ENCODE results near the gene MEIOB. TPM values are rescaled to one million over a fixed set of nuclear protein-coding genes. Genes with fewer than 3 reads are reported as not detected.
A peak's percentile ranks its signal among the peaks of the same experiment; 100 is the strongest.

MEIOB gene
- total RNA-seq, 5 donors from 2014 or later (not counting 1 experiment from before 2014, with no cell fraction given): 0.26 TPM; not detected in 4

- Mint-ChIP-seq H3K27me3 (no peaks in the 10 kb centered on the region), H3K4me1 (peaks cover 4 to 28% (median 22%) of the 10 kb centered on the region in 3 donors), H3K9me3 (no peaks in the 10 kb centered on the region), H3K27ac (no peak overlapping the region), H3K4me3 (no peak overlapping the region), H3K36me3 (peaks cover 5% of the 10 kb centered on the region)
- 96% methylated on average over 44 of the region's 44 CpGs for WGBS (ENCODE audit: insufficient coverage)
- Histone ChIP-seq H3K9me3 (no peaks in the 10 kb centered on the region), H3K4me1 (ENCODE audit: control insufficient read depth in 1 of 2, extremely low read depth in 1 of 2, insufficient read depth in 2 of 2, low read length in 2 of 2) (peaks cover 0 to 45% of the 10 kb centered on the region in 2 experiments), H3K36me3 (ENCODE audit: control insufficient read depth in 2 of 2, extremely low read depth in 1 of 2, insufficient read depth in 1 of 2, low read length in 1 of 2) (peaks cover 22 to 54% of the 10 kb centered on the region in 2 donors), H3K27ac (ENCODE audit: low read length) (no peak overlapping the region), H3K4me3 (ENCODE audit: control insufficient read depth in 1 of 2, extremely low read depth in 1 of 2, low read length in 1 of 2) (no peak overlapping the region), H3K27me3 (replicated peaks in 1 of 2; ENCODE audit: control insufficient read depth in 2 of 2, extremely low read depth in 1 of 2, insufficient read depth in 2 of 2, low read length in 1 of 2) (no peaks in the 10 kb centered on the region)
- CTCF ChIA-PET: no interaction called here
- POLR2A ChIA-PET: no interaction called here
- ATAC-seq (replicated peaks in 1 of 4) (no peak), DNase-seq (no peak)
Observed at GRCh38 chr16:1787322-1788094, 84.5 kb downstream of the MEIOB start.

- Mint-ChIP-seq H3K4me1 (peaks cover 4 to 29% (median 22%) of the 10 kb centered on the region in 3 donors), H3K4me3 (no peak overlapping the region), H3K27me3 (no peaks in the 10 kb centered on the region), H3K27ac (no peak overlapping the region), H3K36me3 (peaks cover 5% of the 10 kb centered on the region), H3K9me3 (no peaks in the 10 kb centered on the region)
- H3K4me3 ChIP-seq (ENCODE audit: control insufficient read depth in 1 of 2, extremely low read depth in 1 of 2, low read length in 1 of 2): no peak overlapping the region
- H3K4me1 ChIP-seq (ENCODE audit: control insufficient read depth in 1 of 2, extremely low read depth in 1 of 2, insufficient read depth in 2 of 2, low read length in 2 of 2): peaks cover 0 to 45% of the 10 kb centered on the region in 2 experiments
- H3K36me3 ChIP-seq (ENCODE audit: control insufficient read depth in 2 of 2, extremely low read depth in 1 of 2, insufficient read depth in 1 of 2, low read length in 1 of 2): peaks cover 20 to 54% of the 10 kb centered on the region in 2 donors
- no peaks in the 10 kb centered on the region for H3K27me3 ChIP-seq (replicated peaks in 1 of 2; ENCODE audit: control insufficient read depth in 2 of 2, extremely low read depth in 1 of 2, insufficient read depth in 2 of 2, low read length in 1 of 2)
- whole genome bisulfite sequencing (ENCODE audit: insufficient coverage): 90% methylated on average over 6 of the region's 6 CpGs
- ATAC-seq (replicated peaks in 1 of 4) (no peak), DNase-seq (no peak)
- CTCF ChIA-PET: no interaction called here
- no peaks in the 10 kb centered on the region for H3K9me3 ChIP-seq
- no peak overlapping the region for H3K27ac ChIP-seq (ENCODE audit: low read length)
- POLR2A ChIA-PET: no interaction called here
Observed at GRCh38 chr16:1787056-1787321, 85.0 kb downstream of the MEIOB start.

GRCh38 chr16:1786242-1787055 is 85.5 kb downstream of the MEIOB start:
- H3K9me3 ChIP-seq: no peaks in the 10 kb centered on the region
- no peak for DNase-seq
- H3K36me3 Mint-ChIP-seq: peaks cover 5% of the 10 kb centered on the region
- no peaks in the 10 kb centered on the region for H3K27me3 ChIP-seq (replicated peaks in 1 of 2; ENCODE audit: control insufficient read depth in 2 of 2, extremely low read depth in 1 of 2, insufficient read depth in 2 of 2, low read length in 1 of 2)
- no peak overlapping the region for H3K27ac ChIP-seq (ENCODE audit: low read length)
- CTCF ChIA-PET: no interaction called here
- no peaks in the 10 kb centered on the region for H3K9me3 Mint-ChIP-seq
- no peaks in the 10 kb centered on the region for H3K27me3 Mint-ChIP-seq
- H3K4me1 Mint-ChIP-seq: peaks cover 9 to 34% (median 26%) of the 10 kb centered on the region in 3 donors
- no peak overlapping the region for H3K27ac Mint-ChIP-seq
- ATAC-seq (replicated peaks in 1 of 4): no peak
- WGBS (ENCODE audit: insufficient coverage): 96% methylated on average over 51 of the region's 51 CpGs
- peaks cover 20 to 54% of the 10 kb centered on the region in 2 donors for H3K36me3 ChIP-seq (ENCODE audit: control insufficient read depth in 2 of 2, extremely low read depth in 1 of 2, insufficient read depth in 1 of 2, low read length in 1 of 2)
- POLR2A ChIA-PET: no interaction called here
- peaks cover under 1 to 50% of the 10 kb centered on the region in 2 experiments for H3K4me1 ChIP-seq (ENCODE audit: control insufficient read depth in 1 of 2, extremely low read depth in 1 of 2, insufficient read depth in 2 of 2, low read length in 2 of 2)
- no peak overlapping the region for H3K4me3 Mint-ChIP-seq
- no peak overlapping the region for H3K4me3 ChIP-seq (ENCODE audit: control insufficient read depth in 1 of 2, extremely low read depth in 1 of 2, low read length in 1 of 2)

GRCh38 chr16:1785846-1786170 is 86.2 kb downstream of the MEIOB start:
- Histone ChIP-seq H3K4me3 (ENCODE audit: control insufficient read depth in 1 of 2, extremely low read depth in 1 of 2, low read length in 1 of 2) (no peak overlapping the region), H3K4me1 (ENCODE audit: control insufficient read depth in 1 of 2, extremely low read depth in 1 of 2, insufficient read depth in 2 of 2, low read length in 2 of 2) (peaks cover 2 to 52% of the 10 kb centered on the region in 2 experiments), H3K27ac (ENCODE audit: low read length) (no peak overlapping the region), H3K27me3 (replicated peaks in 1 of 2; ENCODE audit: control insufficient read depth in 2 of 2, extremely low read depth in 1 of 2, insufficient read depth in 2 of 2, low read length in 1 of 2) (no peaks in the 10 kb centered on the region), H3K36me3 (ENCODE audit: control insufficient read depth in 2 of 2, extremely low read depth in 1 of 2, insufficient read depth in 1 of 2, low read length in 1 of 2) (peaks cover 20 to 57% of the 10 kb centered on the region in 2 donors), H3K9me3 (no peaks in the 10 kb centered on the region)
- peak overlapping the region in 1 of 3 donors; percentile 49 for H3K4me3 Mint-ChIP-seq
- ChIA-PET POLR2A (no interaction called here), CTCF (no interaction called here)
- ATAC-seq (replicated peaks in 1 of 4) (no peak), DNase-seq (no peak)
- peaks cover 14 to 41% (median 32%) of the 10 kb centered on the region in 3 donors for H3K4me1 Mint-ChIP-seq
- H3K27ac Mint-ChIP-seq: no peak overlapping the region
- H3K27me3 Mint-ChIP-seq: no peaks in the 10 kb centered on the region
- WGBS (ENCODE audit: insufficient coverage): 95% methylated on average over 10 of the region's 14 CpGs
- peaks cover 5% of the 10 kb centered on the region for H3K36me3 Mint-ChIP-seq
- H3K9me3 Mint-ChIP-seq: no peaks in the 10 kb centered on the region

- Histone ChIP-seq H3K27me3 (replicated peaks in 1 of 2; ENCODE audit: control insufficient read depth in 2 of 2, extremely low read depth in 1 of 2, insufficient read depth in 2 of 2, low read length in 1 of 2) (no peaks in the 10 kb centered on the region), H3K9me3 (no peaks in the 10 kb centered on the region), H3K4me1 (ENCODE audit: control insufficient read depth in 1 of 2, extremely low read depth in 1 of 2, insufficient read depth in 2 of 2, low read length in 2 of 2) (peaks cover 2 to 56% of the 10 kb centered on the region in 2 experiments), H3K36me3 (ENCODE audit: control insufficient read depth in 2 of 2, extremely low read depth in 1 of 2, insufficient read depth in 1 of 2, low read length in 1 of 2) (peaks cover 22 to 54% of the 10 kb centered on the region in 2 donors), H3K27ac (ENCODE audit: low read length) (no peak overlapping the region), H3K4me3 (ENCODE audit: control insufficient read depth in 1 of 2, extremely low read depth in 1 of 2, low read length in 1 of 2) (no peak overlapping the region)
- POLR2A ChIA-PET: no interaction called here
- WGBS (ENCODE audit: insufficient coverage): 98% methylated on average over 16 of the region's 26 CpGs
- H3K4me3 Mint-ChIP-seq: peak overlapping the region; percentile 31 to 59 (median 49)
- no peaks in the 10 kb centered on the region for H3K9me3 Mint-ChIP-seq
- no peak for DNase-seq
- CTCF ChIA-PET: no interaction called here
- H3K27ac Mint-ChIP-seq: no peak overlapping the region
- H3K36me3 Mint-ChIP-seq: peaks cover 5% of the 10 kb centered on the region
- no peaks in the 10 kb centered on the region for H3K27me3 Mint-ChIP-seq
- peaks cover 14 to 43% (median 34%) of the 10 kb centered on the region in 3 donors for H3K4me1 Mint-ChIP-seq
- no peak for ATAC-seq (replicated peaks in 1 of 4)
Observed at GRCh38 chr16:1784977-1785845, 86.8 kb downstream of the MEIOB start.
